IMR-90 (cell line): ENCODE measurements around the gene TMEM60. TPM values are rescaled to one million over a fixed set of nuclear protein-coding genes. Genes with fewer than 3 reads are reported as not detected.
A peak's percentile ranks its signal among the peaks of the same experiment; 100 is the strongest.

Experiments used
- ATAC-seq: fragments of 200-7000 bp; cut with Tn5 transposase; 2 replicates; pipeline ENCODE4 v1.9.1; 2020; ENCODE audit warnings: low read depth, mild to moderate bottlenecking, moderate library complexity
- BruUV-seq: library from RNA; stranded (reverse); fragments of 400-500 nt; replicated peaks from 2 replicates; lab custom pipeline; 2021; lab: Mats Ljungman, UMichigan
- CTCF ChIA-PET: fragments of 300-600 bp; formaldehyde crosslinking; extraction: SDS; loops from one replicate; lab custom pipeline; 2021; ENCODE audit warnings: antibody characterized with exemption; lab: Yijun Ruan, JAX
- POLR2A ChIA-PET: fragments of 300-600 bp; sonication (Branson Sonifier 250); formaldehyde crosslinking; loops from one replicate; lab custom pipeline; 2022; ENCODE audit warnings: antibody characterized with exemption; ENCODE audit not compliant: unreplicated experiment; lab: Charles Lee
- DNase-seq: peaks from one replicate; pipeline ENCODE4 v3.0.0; 2013
- H2AFZ ChIP-seq: replicated peaks from 2 replicates; pipeline ENCODE3; 2013; ENCODE audit warnings: low read length, mild to moderate bottlenecking; ENCODE audit not compliant: poor library complexity
- H2AK5ac ChIP-seq: 2 replicates; pipeline ENCODE4 v1.6.1; 2013; ENCODE audit warnings: low read depth, low read length, inconsistent platforms
- H2AK9ac ChIP-seq: replicated peaks from 2 replicates; pipeline ENCODE3; 2013; ENCODE audit warnings: mild to moderate bottlenecking, low read depth, low read length, moderate library complexity; ENCODE audit not compliant: poor library complexity
- H2BK120ac ChIP-seq: 2 replicates; pipeline ENCODE4 v1.6.1; 2013; ENCODE audit warnings: low read depth, low read length, inconsistent platforms
- H2BK15ac ChIP-seq: 3 replicates; pipeline ENCODE4 v1.6.1; 2013; ENCODE audit warnings: low read depth, low read length, inconsistent platforms
- H2BK20ac ChIP-seq: 2 replicates; pipeline ENCODE4 v1.6.1; 2013; ENCODE audit warnings: low read depth, mild to moderate bottlenecking, inconsistent platforms, low read length, moderate library complexity
- H2BK5ac ChIP-seq: 2 replicates; pipeline ENCODE4 v1.6.1; 2013; ENCODE audit warnings: mild to moderate bottlenecking, low read depth, low read length, inconsistent platforms; ENCODE audit not compliant: poor library complexity, severe bottlenecking
- H3K14ac ChIP-seq: replicated peaks from 2 replicates; pipeline ENCODE4 v1.6.1; 2013; ENCODE audit warnings: low read depth, low read length, inconsistent platforms
- H3K18ac ChIP-seq: 2 replicates; pipeline ENCODE4 v1.6.1; 2013; ENCODE audit warnings: low read depth, low read length, control low read depth
- H3K23ac ChIP-seq: 2 replicates; pipeline ENCODE4 v1.6.1; 2013; ENCODE audit warnings: low read depth, low read length, inconsistent platforms
- H3K27ac ChIP-seq: 2 replicates; pipeline ENCODE4 v1.5.1; 2013; ENCODE audit warnings: mild to moderate bottlenecking, control low read depth, low read length; ENCODE audit not compliant: insufficient read depth
- H3K27me3 ChIP-seq: 2 replicates; pipeline ENCODE4 v1.6.1; 2013; ENCODE audit warnings: low read length; ENCODE audit not compliant: control insufficient read depth, insufficient read depth
- H3K36me3 ChIP-seq: 2 replicates; pipeline ENCODE4 v1.6.1; 2013; ENCODE audit warnings: low read length, mixed read lengths; ENCODE audit not compliant: control insufficient read depth, insufficient read depth
- H3K4ac ChIP-seq: 2 replicates; pipeline ENCODE4 v1.6.1; 2013; ENCODE audit warnings: low read depth, low read length, inconsistent platforms
- H3K4me1 ChIP-seq: 2 replicates; pipeline ENCODE4 v1.6.1; 2013; ENCODE audit warnings: low read length, mixed read lengths; ENCODE audit not compliant: control insufficient read depth, insufficient read depth
- H3K4me2 ChIP-seq: 2 replicates; pipeline ENCODE4 v1.6.1; 2013; ENCODE audit warnings: low read depth, mild to moderate bottlenecking, control low read depth, low read length, moderate library complexity
- H3K4me3 ChIP-seq: 2 replicates; pipeline ENCODE4 v1.5.1; 2013; ENCODE audit warnings: low read depth, mild to moderate bottlenecking, control low read depth, low read length, moderate library complexity; ENCODE audit not compliant: insufficient read depth
- H3K56ac ChIP-seq: 2 replicates; pipeline ENCODE4 v1.6.1; 2013; ENCODE audit warnings: low read length, inconsistent platforms; ENCODE audit not compliant: insufficient read depth; ENCODE audit errors: extremely low read depth
- H3K79me1 ChIP-seq, 2 experiments: 2 replicates each; pipeline ENCODE4 v1.6.1; 2013; ENCODE audit warnings: low read length in 2 of 2, inconsistent platforms in 1 of 2, low read depth in 1 of 2
- H3K9ac ChIP-seq: 2 replicates; pipeline ENCODE4 v1.6.1; 2013; ENCODE audit warnings: low read depth, low read length, control low read depth
- H3K9me1 ChIP-seq: 2 replicates; pipeline ENCODE4 v1.6.1; 2013; ENCODE audit warnings: low read length, inconsistent platforms; ENCODE audit not compliant: insufficient read depth
- H3K9me3 ChIP-seq: 2 replicates; pipeline ENCODE4 v1.6.1; 2013; ENCODE audit warnings: low read length; ENCODE audit not compliant: control insufficient read depth, insufficient read depth
- H4K20me1 ChIP-seq: 2 replicates; pipeline ENCODE4 v1.6.1; 2013; ENCODE audit warnings: low read length, inconsistent platforms; ENCODE audit not compliant: insufficient read depth
- H4K5ac ChIP-seq: 2 replicates; pipeline ENCODE4 v1.6.1; 2013; ENCODE audit warnings: mild to moderate bottlenecking, low read depth, low read length, control low read depth
- H4K8ac ChIP-seq, 2 experiments: 2 replicates each; pipeline ENCODE4 v1.6.1; 2013; ENCODE audit warnings: low read depth in 2 of 2, low read length in 2 of 2, control low read depth in 1 of 2, inconsistent platforms in 1 of 2
- H4K91ac ChIP-seq: 2 replicates; pipeline ENCODE4 v1.6.1; 2013; ENCODE audit warnings: low read depth, low read length, inconsistent platforms; ENCODE audit not compliant: insufficient read depth
- CEBPB ChIP-seq: IDR thresholded peaks from 2 replicates; pipeline ENCODE4 v1.6.1; 2012; ENCODE audit warnings: low read depth, low read length, improper control_type of control experiment
- RCOR1 ChIP-seq: IDR thresholded peaks from 2 replicates; pipeline ENCODE4 v1.6.1; 2012; ENCODE audit warnings: mild to moderate bottlenecking, low read length, improper control_type of control experiment; ENCODE audit not compliant: insufficient replicate concordance
- WGBS, 2 experiments: methylation state at CpG; one replicate each; pipeline versions ENCODE4 v1.1.5 to v1.1.7; 2013; ENCODE audit warnings: missing lambda C conversion rate in 2 of 2; ENCODE audit not compliant: insufficient read length in 1 of 2; ENCODE audit errors: extremely low coverage in 2 of 2; 5-methylcytosine and 5-hydroxymethylcytosine counted together
- dilution Hi-C: fragments of 300-500 bp; cut with HindIII; formaldehyde crosslinking; loops from one replicate; pipeline ENCODE4 v1.14.3; 2018; ENCODE audit warnings: low sequenced_read_pairs; ENCODE audit not compliant: unreplicated experiment
- in situ Hi-C: fragments of 300-500 bp; cut with MboI; formaldehyde crosslinking; loops from 3 replicates; pipeline ENCODE4 v1.14.3; 2019; ENCODE audit warnings: low sequenced_read_pairs, inconsistent platforms, mixed read lengths
- intact Hi-C: fragments of 100-400 bp; cut with micrococcal nuclease; formaldehyde crosslinking; loops from 2 replicates; pipeline ENCODE4 v1.10.0; 2022
- polyA plus RNA-seq, 3 experiments: library from polyadenylated mRNA; depleted of rRNA; stranded (reverse); fragments of >200 nt; gene quantifications; 2 replicates each; pipeline ENCODE4 v1.2.3, GENCODE V29; 2012; ENCODE audit warnings: low replicate concordance in 1 of 3
- total RNA-seq: library from RNA; depleted of rRNA; stranded (reverse); fragments of >200 nt; gene quantifications from 2 replicates; pipeline ENCODE4 v1.2.3, GENCODE V29; 2012

TMEM60 gene
- total and polyA plus RNA-seq, 2 of the 4 experiments (the other 2 are of a cell fraction): 9.9 to 17.2 TPM

DNA sequence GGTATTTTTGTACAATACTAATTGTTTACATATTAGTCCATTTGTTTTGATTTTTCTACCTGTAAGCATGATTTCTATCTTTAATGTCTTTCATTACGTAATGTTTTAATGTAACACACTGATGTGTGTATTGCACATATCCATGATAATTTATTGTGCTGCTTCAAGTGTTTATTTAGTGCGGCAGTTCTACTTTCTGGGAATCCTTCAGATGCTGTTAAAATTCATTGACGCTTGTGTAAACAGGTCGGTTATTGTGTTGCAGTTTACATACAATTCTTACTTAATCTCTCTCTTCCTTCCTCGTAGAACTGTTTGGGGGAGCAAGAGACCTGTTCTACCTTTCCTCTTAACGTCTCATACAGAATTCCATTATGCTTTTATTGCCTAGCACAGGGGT is 6.9 kb downstream of the TMEM60 start:
- no peak overlapping the region for H2BK15ac ChIP-seq
- no peak overlapping the region for H2AFZ ChIP-seq
- ChIA-PET POLR2A (interaction anchor here (0.6 kb wide), 1 partner anchor 104 kb away, joined by 7 read pairs; no protein-coding TSS in a partner anchor), CTCF (no interaction called here)
- H2AK5ac ChIP-seq: no peak overlapping the region
- no peak overlapping the region for H4K8ac ChIP-seq
- H3K14ac ChIP-seq: no peak overlapping the region
- no peak overlapping the region for H3K56ac ChIP-seq
- H3K9ac ChIP-seq: no peak overlapping the region
- no peaks in the 10 kb centered on the region for H3K36me3 ChIP-seq
- no peak overlapping the region for H3K18ac ChIP-seq
- H3K4me3 ChIP-seq: no peak overlapping the region
- no CpG with 5 or more reads among the region's 6 CpGs for WGBS, 2 experiments
- no peaks in the 10 kb centered on the region for H3K9me3 ChIP-seq
- BruUV-seq: no TSS peak
- H3K27me3 ChIP-seq: no peaks in the 10 kb centered on the region
- ATAC-seq (no peak), DNase-seq (no peak)
- peaks cover 3% of the 10 kb centered on the region; the same call in 1 of the 2 replicates for H3K4me1 ChIP-seq
- no peaks in the 10 kb centered on the region for H4K20me1 ChIP-seq
- H3K27ac ChIP-seq: no peak overlapping the region
- no peak overlapping the region for H3K4me2 ChIP-seq
- H4K5ac ChIP-seq: no peak overlapping the region
- no peak overlapping the region for H3K23ac ChIP-seq
- H3K79me1 ChIP-seq: peaks cover 5 to 28% of the 10 kb centered on the region in 2 experiments; a peak in 3 of 4 replicates
- H2AK9ac ChIP-seq: no peak overlapping the region
- H2BK20ac ChIP-seq: no peak overlapping the region
- H2BK120ac ChIP-seq: no peak overlapping the region
- intact Hi-C loops (loop anchor here (10.0 kb wide), 1 partner anchor 113 kb away; no protein-coding TSS in a partner anchor), in situ Hi-C loops (no loop called here), dilution Hi-C loops (no loop called here)
- H2BK5ac ChIP-seq: no peak overlapping the region
- H3K4ac ChIP-seq: no peak overlapping the region
- H4K91ac ChIP-seq: no peak overlapping the region
- TF ChIP-seq RCOR1: no peak
- TF ChIP-seq CEBPB: peak; percentile 39; the same call in 1 of the 2 replicates
- peaks cover 3% of the 10 kb centered on the region; the same call in 1 of the 2 replicates for H3K9me1 ChIP-seq
